ENCODE results near the gene EVC2. TPM values are rescaled to one million over a fixed set of nuclear protein-coding genes. Genes with fewer than 3 reads are reported as not detected.

Gene EVC2
- 34.7 and 35.6 TPM in 2 replicates for total RNA-seq (2013; cell fraction: nucleolus; rRNA removed)
- total RNA-seq (2014; rRNA removed) (8.4 and 8.6 TPM in 2 replicates), total RNA-seq (2014; rRNA removed; fragmentation: Illumina TruSeq; extraction: Trizol) (6.1 and 6.8 TPM in 2 replicates), total RNA-seq (2021) (10.4 TPM in 2 replicates), polyA plus RNA-seq (2011; rRNA removed) (1.6 and 1.9 TPM in 2 replicates), polyA plus RNA-seq (2014; fragmentation: Illumina TruSeq; extraction: Trizol) (4.8 and 5.2 TPM in 2 replicates), polyA plus RNA-seq (2014; fragmentation: Nextera tagmentation; extraction: Ambion mirVana) (under 1 TPM; 0.34 to 0.58 TPM), polyA plus RNA-seq (2014; rRNA removed) (4.6 and 5.3 TPM in 2 replicates), polyA plus RNA-seq (2016; fragmentation: Nextera tagmentation; extraction: Ambion mirVana) (1 to 10 TPM; 5.9 to 6.5 TPM), polyA minus RNA-seq (2011; rRNA and poly(A)+ RNA removed) (6.1 TPM in 2 replicates), Bru-seq, nascent RNA (percentile 66 among the genes with signal in this experiment), BruChase-seq, experiment 1, labeled RNA remaining after a 6-hour chase (percentile 66 among the genes with signal in this experiment), BruChase-seq, experiment 2, labeled RNA remaining after a 2-hour chase (percentile 57 among the genes with signal in this experiment)
- polyA plus RNA-seq (2011; ENCODE audit: low read depth), result 1.0 TPM
- 2.0 and 2.6 TPM in 2 replicates for polyA plus RNA-seq (2011; cell fraction: cytosol; rRNA removed)
- polyA plus RNA-seq (2011; cell fraction: nucleus; rRNA removed), result 5.7 and 6.0 TPM in 2 replicates
- polyA plus RNA-seq (2012), result 1.1 and 1.6 TPM in 2 replicates
- polyA minus RNA-seq (2011; cell fraction: cytosol; rRNA and poly(A)+ RNA removed), result 2.0 and 2.9 TPM in 2 replicates
- 4.0 and 5.7 TPM in 2 replicates for polyA minus RNA-seq (2011; cell fraction: nucleus; rRNA and poly(A)+ RNA removed)
- long read RNA-seq, experiment 1, partial matches to known transcripts, result 1 of 1 reads
- long read RNA-seq, experiment 1, other reads (novel, unspliced or antisense), result 0 of 1 reads
- long read RNA-seq, experiment 2, partial matches to known transcripts, result 0 of 4 reads
- long read RNA-seq, experiment 2, other reads (novel, unspliced or antisense), result 4 of 4 reads

- no peak for TF ChIP-seq MXI1 (IDR thresholded peaks at IDR 0.05; ENCODE audit: low read depth, low read length)
- no peak for TF ChIP-seq FOXM1 (IDR thresholded peaks at IDR 0.05; ENCODE audit: low read depth, low read length)
- TF ChIP-seq DPF2 (IDR thresholded peaks at IDR 0.05), result 0 out of 2 replicates have a peak, but pooled peaks have one; percentile 19
- TF ChIP-seq, protein P1, sequence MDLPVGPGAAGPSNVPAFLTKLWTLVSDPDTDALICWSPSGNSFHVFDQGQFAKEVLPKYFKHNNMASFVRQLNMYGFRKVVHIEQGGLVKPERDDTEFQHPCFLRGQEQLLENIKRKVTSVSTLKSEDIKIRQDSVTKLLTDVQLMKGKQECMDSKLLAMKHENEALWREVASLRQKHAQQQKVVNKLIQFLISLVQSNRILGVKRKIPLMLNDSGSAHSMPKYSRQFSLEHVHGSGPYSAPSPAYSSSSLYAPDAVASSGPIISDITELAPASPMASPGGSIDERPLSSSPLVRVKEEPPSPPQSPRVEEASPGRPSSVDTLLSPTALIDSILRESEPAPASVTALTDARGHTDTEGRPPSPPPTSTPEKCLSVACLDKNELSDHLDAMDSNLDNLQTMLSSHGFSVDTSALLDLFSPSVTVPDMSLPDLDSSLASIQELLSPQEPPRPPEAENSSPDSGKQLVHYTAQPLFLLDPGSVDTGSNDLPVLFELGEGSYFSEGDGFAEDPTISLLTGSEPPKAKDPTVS (IDR thresholded peaks at IDR 0.05; ENCODE audit: low read depth, low read length), result no peak
- no peak; the same call in 1 of the 2 replicates for TF ChIP-seq PML (IDR thresholded peaks at IDR 0.05; ENCODE audit: low read length)
- no peak for TF ChIP-seq POLR2AphosphoS5 (IDR thresholded peaks at IDR 0.05; ENCODE audit: low read length)
- 0 out of 2 replicates have a peak, but pooled peaks have one; percentile 16 for TF ChIP-seq NR2F1 (conservative IDR thresholded peaks at IDR 0.05)
- TF ChIP-seq SIX5 (IDR thresholded peaks at IDR 0.05; ENCODE audit: low read depth, low read length, severe bottlenecking), result no peak
- 0 out of 2 replicates have a peak, but pooled peaks have one; percentile 20 for TF ChIP-seq IKZF1 (conservative IDR thresholded peaks at IDR 0.05)
- TF ChIP-seq BHLHE40 (IDR thresholded peaks at IDR 0.05; ENCODE audit: borderline replicate concordance in 1 of 2, low read depth in 2 of 2, low read length in 1 of 2), result peak in 1 of 2 experiments; percentile 10; a peak in 1 of 4 replicates
- peak; percentile 65; the same call in 1 of the 2 replicates for TF ChIP-seq POLR2A (IDR thresholded peaks at IDR 0.05; ENCODE audit: low read depth, low read length)
- TF ChIP-seq NRF1 (conservative IDR thresholded peaks at IDR 0.05; ENCODE audit: low read depth, low read length), result 0 out of 2 replicates have a peak, but pooled peaks have one; percentile 18
- TF ChIP-seq SMAD5 (IDR thresholded peaks at IDR 0.05; ENCODE audit: low read depth), result 0 out of 2 replicates have a peak, but pooled peaks have one; percentile 21
- no peak for TF ChIP-seq MEF2B (IDR thresholded peaks at IDR 0.05; ENCODE audit: partially characterized antibody, poor library complexity, severe bottlenecking)
- TF ChIP-seq, protein P2, sequence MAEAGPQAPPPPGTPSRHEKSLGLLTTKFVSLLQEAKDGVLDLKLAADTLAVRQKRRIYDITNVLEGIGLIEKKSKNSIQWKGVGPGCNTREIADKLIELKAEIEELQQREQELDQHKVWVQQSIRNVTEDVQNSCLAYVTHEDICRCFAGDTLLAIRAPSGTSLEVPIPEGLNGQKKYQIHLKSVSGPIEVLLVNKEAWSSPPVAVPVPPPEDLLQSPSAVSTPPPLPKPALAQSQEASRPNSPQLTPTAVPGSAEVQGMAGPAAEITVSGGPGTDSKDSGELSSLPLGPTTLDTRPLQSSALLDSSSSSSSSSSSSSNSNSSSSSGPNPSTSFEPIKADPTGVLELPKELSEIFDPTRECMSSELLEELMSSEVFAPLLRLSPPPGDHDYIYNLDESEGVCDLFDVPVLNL (IDR thresholded peaks at IDR 0.05; ENCODE audit: low read depth, low read length), result no peak
- 54% methylated on average over 42 of the region's 57 CpGs for WGBS (ENCODE audit: insufficient coverage, insufficient replicate concordance, low lambda C conversion rate, missing lambda C conversion rate)
- intact Hi-C loops (cut with micrococcal nuclease; ENCODE audit: unreplicated experiment) (no loop called here), in situ Hi-C loops (cut with MboI) (no loop called here)
- no peak for FAIRE-seq
- H4K20me1 ChIP-seq (ENCODE audit: control insufficient read depth, insufficient read depth), result no peaks in the 10 kb centered on the region
- no TSS peak for BruUV-seq (replicated peaks)
- H3K27me3 ChIP-seq (replicated peaks in 1 of 2; ENCODE audit: control insufficient read depth in 2 of 2, insufficient read depth in 2 of 2, low read length in 1 of 2), result no peaks in the 10 kb centered on the region
- H3K9me3 ChIP-seq (replicated peaks; ENCODE audit: control insufficient read depth, insufficient read depth, low read length), result no peaks in the 10 kb centered on the region; the same call in 2 of the 3 replicates
- peaks cover 10% of the 10 kb centered on the region for H3K79me2 ChIP-seq (ENCODE audit: control insufficient read depth, insufficient read depth, low read length)
- ATAC-seq, result peak; percentile 40
- SMC1A ChIA-PET (ENCODE audit: uncharacterized antibody, unreplicated experiment), result interaction anchor here (1.0 to 2.7 kb wide), 3 partner anchors 10 to 25 kb away, joined by 3 to 10 read pairs (median 3); no protein-coding TSS in a partner anchor
- H3K4me2 ChIP-seq (ENCODE audit: control insufficient read depth, insufficient read depth), result peak within 1 kb of the TSS; percentile 54
- CTCF ChIA-PET, result interaction anchor here (0.7 to 1.7 kb wide), 2 partner anchors 12 to 310 kb away, joined by 3 read pairs; no protein-coding TSS in a partner anchor
- peak within 1 kb of the TSS; percentile 56 for H2AFZ ChIP-seq (ENCODE audit: control insufficient read depth, low read depth, low read length)
- peak within 1 kb of the TSS; percentile 64 for H3K4me3 ChIP-seq
- no peaks in the 10 kb centered on the region for H3K36me3 ChIP-seq (ENCODE audit: control insufficient read depth in 2 of 2, insufficient read depth in 2 of 2, low read length in 1 of 2)
- H3K9ac ChIP-seq (ENCODE audit: control insufficient read depth, insufficient read depth, low read length), result peak within 1 kb of the TSS; percentile 61
- no peak for DNase-seq (ENCODE audit: low read depth, low spot score)
- H3K4me1 ChIP-seq (ENCODE audit: control insufficient read depth, insufficient read depth, low read length), result peaks cover 11% of the 10 kb centered on the region
- peak within 1 kb of the TSS; percentile 46 for H3K27ac ChIP-seq (ENCODE audit: control insufficient read depth, insufficient read depth)
- RAD21 ChIA-PET (ENCODE audit: unreplicated experiment), result interaction anchor here (0.9 to 1.3 kb wide), 3 partner anchors 10 to 308 kb away, joined by 3 to 5 read pairs (median 3); no protein-coding TSS in a partner anchor
- POLR2A ChIA-PET, result interaction anchor here (0.8 kb wide), 1 partner anchor 13 kb away, joined by 3 read pairs; no protein-coding TSS in a partner anchor
These were observed at the start of gene EVC2 for GRCh38 chr4:5708449-5709206. Gene EVC2 (minus strand): TSS chr4:5708559. CDS start chr4:5708513, 46 bp downstream.

Measured in GM12878 (cell line).